MM.1S (cell line): ENCODE measurements around the gene STX17.
"Not testable (repeated sequence)": the region's sequence is repeated elsewhere in the genome, so short reads cannot be mapped to it uniquely, and the experiment has no call there.

ENCODE experiments used
- DNase-seq: peaks from one replicate; pipeline ENCODE4 v3.0.0-alpha.2; 2015
- H2AFZ ChIP-seq: fragments of 300-600 bp; sonication (generic); 2 replicates; pipeline ENCODE4 v1.6.0; 2016; ENCODE audit warnings: antibody characterized with exemption, low read length
- H3F3A ChIP-seq: fragments of 300-600 bp; sonication (generic); 2 replicates; pipeline ENCODE4 v1.6.1; 2016; ENCODE audit warnings: mild to moderate bottlenecking, antibody characterized with exemption, low read length, moderate library complexity, mixed read lengths; ENCODE audit not compliant: insufficient read depth
- H3K27ac ChIP-seq: fragments of 300-600 bp; sonication (generic); 2 replicates; pipeline ENCODE4 v1.5.1; 2016; ENCODE audit warnings: mild to moderate bottlenecking, low read length
- H3K27me3 ChIP-seq: fragments of 300-600 bp; sonication (generic); replicated peaks from 2 replicates; pipeline ENCODE4 v1.6.0; 2016; ENCODE audit warnings: low read length; ENCODE audit not compliant: insufficient read depth
- H3K36me3 ChIP-seq: fragments of 300-600 bp; sonication (generic); replicated peaks from 2 replicates; pipeline ENCODE4 v1.6.1; 2016; ENCODE audit warnings: mild to moderate bottlenecking, low read length, mixed read lengths; ENCODE audit not compliant: insufficient read depth
- H3K4me1 ChIP-seq: fragments of 300-600 bp; sonication (generic); 2 replicates; pipeline ENCODE4 v1.6.1; 2016; ENCODE audit warnings: low read length, mixed read lengths
- H3K4me2 ChIP-seq: fragments of 300-600 bp; sonication (generic); 2 replicates; pipeline ENCODE4 v1.6.0; 2016; ENCODE audit warnings: low read depth, low read length
- H3K4me3 ChIP-seq: fragments of 300-600 bp; sonication (generic); 2 replicates; pipeline ENCODE4 v1.5.1; 2016; ENCODE audit warnings: low read length, mixed read lengths
- H3K79me2 ChIP-seq: fragments of 300-600 bp; sonication (generic); 2 replicates; pipeline ENCODE4 v1.6.1; 2016; ENCODE audit warnings: mixed run types, low read length, mixed read lengths
- H3K9ac ChIP-seq: fragments of 300-600 bp; sonication (generic); 2 replicates; pipeline ENCODE4 v1.6.1; 2016; ENCODE audit warnings: low read length, mixed read lengths
- H3K9me2 ChIP-seq: fragments of 300-600 bp; sonication (generic); replicated peaks from 2 replicates; pipeline ENCODE4 v1.6.1; 2016; ENCODE audit warnings: mild to moderate bottlenecking, low read length, mixed read lengths; ENCODE audit not compliant: insufficient read depth
- H3K9me3 ChIP-seq: fragments of 300-600 bp; sonication (generic); replicated peaks from 2 replicates; pipeline ENCODE4 v1.6.1; 2016; ENCODE audit warnings: mild to moderate bottlenecking, low read length, mixed read lengths; ENCODE audit not compliant: insufficient read depth
- H4K20me1 ChIP-seq: fragments of 300-600 bp; sonication (generic); 2 replicates; pipeline ENCODE4 v1.6.1; 2016; ENCODE audit warnings: mild to moderate bottlenecking, low read length, moderate library complexity, mixed read lengths; ENCODE audit not compliant: insufficient read depth
- CTCF ChIP-seq: fragments of 300-600 bp; sonication (generic); IDR thresholded peaks from 2 replicates; pipeline ENCODE4 v1.5.1; 2016; ENCODE audit warnings: antibody characterized with exemption, low read length, mixed read lengths
- EZH2 ChIP-seq: fragments of 300-600 bp; sonication (generic); optimal IDR thresholded peaks from 2 replicates; pipeline ENCODE3; 2017; ENCODE audit warnings: low read depth, mild to moderate bottlenecking, antibody characterized with exemption, low read length, mixed read lengths
- EZH2phosphoT487 ChIP-seq: fragments of 300-600 bp; sonication (generic); IDR thresholded peaks from 2 replicates; pipeline ENCODE4 v1.6.1; 2018; ENCODE audit warnings: antibody characterized with exemption, low read length

Gene STX17

GRCh38 chr9:99906403-99907207 lies at the start of gene STX17:
STX17 (plus strand) TSS chr9:99906654; CDS start chr9:99915240, 8,586 bp downstream.
- Histone ChIP-seq H3K9ac (peak within 1 kb of the TSS; percentile 92), H3K27ac (peak within 1 kb of the TSS; percentile 77), H3F3A (0 out of 2 replicates have a peak, but pooled peaks cover 8% of the 10 kb centered on the region), H3K9me2 (no peaks in the 10 kb centered on the region), H3K4me2 (peak within 1 kb of the TSS; percentile 64), H3K4me3 (peak within 1 kb of the TSS; percentile 86), H3K79me2 (peaks cover 27% of the 10 kb centered on the region), H3K36me3 (no peaks in the 10 kb centered on the region), H4K20me1 (no peaks in the 10 kb centered on the region), H3K27me3 (no peaks in the 10 kb centered on the region), H3K9me3 (no peaks in the 10 kb centered on the region), H2AFZ (peak within 1 kb of the TSS; percentile 77), H3K4me1 (peaks cover 10% of the 10 kb centered on the region)
- TF ChIP-seq CTCF, result no peak
- no peak for TF ChIP-seq EZH2phosphoT487
- no peak for TF ChIP-seq EZH2
- DNase-seq, result peak; percentile 77

- not testable (repeated sequence) for H3K27ac ChIP-seq, H3K9me3 ChIP-seq, H3K36me3 ChIP-seq, H2AFZ ChIP-seq, H3K4me3 ChIP-seq, H3K4me1 ChIP-seq, H3K79me2 ChIP-seq, H3K9me2 ChIP-seq, H3F3A ChIP-seq, DNase-seq, H3K27me3 ChIP-seq, H4K20me1 ChIP-seq, H3K9ac ChIP-seq, H3K4me2 ChIP-seq
Measured at GRCh38 chr9:99857576-99857975, 48.9 kb upstream of the STX17 start.

GRCh38 chr9:99858087-99858486 lies 48.4 kb upstream of the STX17 start:
- Histone ChIP-seq H3K9ac (no peak overlapping the region), H3K4me1 (peaks cover under 1% of the 10 kb centered on the region), H2AFZ (no peak overlapping the region), H3K9me2 (no peaks in the 10 kb centered on the region), H3K4me3 (no peak overlapping the region), H3K4me2 (no peak overlapping the region), H3K79me2 (no peaks in the 10 kb centered on the region), H3K27me3 (no peaks in the 10 kb centered on the region), H3K36me3 (no peaks in the 10 kb centered on the region), H4K20me1 (no peaks in the 10 kb centered on the region), H3K27ac (no peak overlapping the region), H3K9me3 (no peaks in the 10 kb centered on the region), H3F3A (peaks cover under 1% of the 10 kb centered on the region)
- no peak for TF ChIP-seq EZH2phosphoT487
- TF ChIP-seq EZH2, result no peak
- TF ChIP-seq CTCF, result no peak
- DNase-seq, result no peak
